HG03342 (cell line): ENCODE data around the gene QRICH2.
"Not testable (repeated sequence)": the region's sequence is repeated elsewhere in the genome, so short reads cannot be mapped to it uniquely, and the experiment has no call there.

Source experiments
- ATAC-seq: cut with Tn5 transposase; IDR thresholded peaks from one replicate; pipeline ENCODE4 v1.9.1; 2021; ENCODE audit warnings: mild to moderate bottlenecking, moderate library complexity; ENCODE audit not compliant: unreplicated experiment

Gene QRICH2

DNA sequence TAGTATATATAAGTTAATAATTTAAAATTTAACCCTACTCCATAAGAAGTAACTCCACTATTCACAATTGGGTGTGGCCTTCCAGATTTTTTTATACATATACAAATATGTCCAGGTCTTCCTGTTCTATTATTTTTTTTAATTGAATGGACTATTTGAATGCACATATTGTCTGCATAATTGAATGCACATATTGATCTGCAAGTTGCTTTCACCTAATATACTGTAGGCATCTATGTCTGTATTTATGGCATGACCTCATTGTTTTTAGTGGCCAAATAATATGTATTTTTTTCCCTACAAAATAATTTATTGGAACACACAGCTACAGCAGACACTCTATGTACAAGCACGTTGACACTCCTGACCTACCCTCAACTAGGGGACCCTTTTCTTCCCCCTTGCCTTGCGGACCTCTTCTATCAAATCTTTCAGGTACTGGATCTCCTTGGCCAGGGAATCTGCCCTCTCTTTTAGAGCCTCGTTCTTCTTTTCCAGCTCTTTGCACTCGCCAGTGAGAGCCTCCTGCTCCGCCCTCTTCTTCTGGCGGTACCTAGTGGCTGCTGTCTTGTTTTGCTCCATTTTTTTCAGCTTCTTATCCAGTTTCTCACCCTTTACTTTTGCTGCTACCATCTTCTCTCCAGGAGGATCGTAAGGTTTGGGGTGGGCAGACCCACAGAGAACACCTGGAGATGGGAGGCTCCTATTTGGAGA lies 82.5 kb downstream of the QRICH2 start:
- ATAC-seq = not testable (repeated sequence)
